Omental fat pad (tissue), 4 donors: ENCODE measurements around the gene STT3B. TPM values are rescaled to one million over a fixed set of nuclear protein-coding genes. Genes with fewer than 3 reads are reported as not detected.

Experiments used
- ATAC-seq: fragments of 150-250 bp; one replicate; pipeline ENCODE4 v1.9.1; 2016; ENCODE audit warnings: mild to moderate bottlenecking, moderate library complexity; ENCODE audit not compliant: low FRiP score
- DNase-seq: peaks from one replicate; pipeline ENCODE4 v3.0.0-alpha.2; 2019; ENCODE audit warnings: low spot score
- total RNA-seq, 4 donors: library from RNA; depleted of rRNA; stranded (reverse); fragments of >200 nt; gene quantifications; one replicate each; pipeline ENCODE4 v1.1.0, GENCODE V29; 2016
- TF ChIP-seq, protein P1 (sequence below), 3 donors: fragments of 450-650 bp; IDR thresholded peaks; one replicate each; pipeline ENCODE4 v1.5.1; 2016 to 2017; ENCODE audit warnings: antibody characterized with exemption in 3 of 3, mild to moderate bottlenecking in 3 of 3, moderate library complexity in 2 of 3

The STT3B gene
- 100 to 1,000 TPM in 2 of 4 donors, 10 to 100 TPM in 2; 74.4 to 126 (median 97.5) TPM for total RNA-seq

DNA sequence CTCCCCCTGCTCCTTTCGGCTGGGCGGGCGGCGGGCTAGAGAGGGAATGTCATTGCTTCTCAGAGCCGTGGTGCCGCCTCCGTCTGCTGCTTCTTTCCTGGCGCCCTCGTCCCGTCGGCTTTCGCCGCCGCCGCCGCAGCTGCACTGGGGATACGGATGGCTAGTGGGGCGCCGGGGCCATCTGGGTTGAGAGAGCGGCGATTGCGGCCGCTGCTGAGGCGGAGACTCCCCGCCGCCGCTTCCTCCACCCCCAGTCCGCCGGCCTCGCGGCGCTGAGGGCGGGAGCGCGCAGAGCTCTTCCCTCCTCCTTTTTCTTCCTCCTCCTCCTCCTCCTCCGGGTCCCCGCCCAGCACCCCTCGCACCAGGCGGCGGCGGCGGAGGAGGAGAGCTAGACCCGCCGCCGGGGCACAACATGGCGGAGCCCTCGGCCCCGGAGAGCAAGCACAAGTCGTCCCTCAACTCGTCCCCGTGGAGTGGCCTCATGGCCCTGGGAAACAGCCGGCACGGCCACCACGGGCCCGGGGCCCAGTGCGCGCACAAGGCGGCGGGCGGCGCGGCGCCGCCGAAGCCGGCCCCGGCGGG, at the start of gene STT3B:
Gene STT3B (plus strand): TSS at position 339 of the 582 bp plus-strand sequence. CDS start 74 bp downstream, at position 413.
- TF ChIP-seq, protein P1, sequence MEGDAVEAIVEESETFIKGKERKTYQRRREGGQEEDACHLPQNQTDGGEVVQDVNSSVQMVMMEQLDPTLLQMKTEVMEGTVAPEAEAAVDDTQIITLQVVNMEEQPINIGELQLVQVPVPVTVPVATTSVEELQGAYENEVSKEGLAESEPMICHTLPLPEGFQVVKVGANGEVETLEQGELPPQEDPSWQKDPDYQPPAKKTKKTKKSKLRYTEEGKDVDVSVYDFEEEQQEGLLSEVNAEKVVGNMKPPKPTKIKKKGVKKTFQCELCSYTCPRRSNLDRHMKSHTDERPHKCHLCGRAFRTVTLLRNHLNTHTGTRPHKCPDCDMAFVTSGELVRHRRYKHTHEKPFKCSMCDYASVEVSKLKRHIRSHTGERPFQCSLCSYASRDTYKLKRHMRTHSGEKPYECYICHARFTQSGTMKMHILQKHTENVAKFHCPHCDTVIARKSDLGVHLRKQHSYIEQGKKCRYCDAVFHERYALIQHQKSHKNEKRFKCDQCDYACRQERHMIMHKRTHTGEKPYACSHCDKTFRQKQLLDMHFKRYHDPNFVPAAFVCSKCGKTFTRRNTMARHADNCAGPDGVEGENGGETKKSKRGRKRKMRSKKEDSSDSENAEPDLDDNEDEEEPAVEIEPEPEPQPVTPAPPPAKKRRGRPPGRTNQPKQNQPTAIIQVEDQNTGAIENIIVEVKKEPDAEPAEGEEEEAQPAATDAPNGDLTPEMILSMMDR (IDR thresholded peaks at IDR 0.05), result no peak
- DNase-seq, result no peak
- peak; percentile 69 for ATAC-seq

DNA sequence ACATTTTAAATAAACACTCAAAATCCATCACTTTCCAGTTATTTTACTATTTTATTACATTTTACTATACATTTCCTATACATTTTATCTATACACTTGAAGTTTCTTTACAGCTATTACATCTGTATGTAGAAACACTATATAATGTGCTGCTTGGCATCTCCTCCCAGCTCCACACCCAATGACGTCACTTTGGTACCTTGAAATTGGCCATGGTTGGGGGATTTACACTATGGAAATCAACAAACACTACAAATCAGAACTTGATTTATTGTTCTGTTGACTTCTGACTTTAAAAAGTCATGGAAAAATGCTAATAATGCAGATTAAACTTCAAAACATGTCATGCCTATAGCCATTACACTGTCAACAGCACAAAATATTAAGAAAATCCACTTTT, 48.9 kb upstream of the STT3B start:
- TF ChIP-seq, protein P1 (IDR thresholded peaks at IDR 0.05), result no peak
- ATAC-seq, result no peak
- no peak for DNase-seq

GRCh38 chr3:31485196-31485595, 47.5 kb upstream of the STT3B start:
- TF ChIP-seq, protein P1 (IDR thresholded peaks at IDR 0.05), result no peak
- DNase-seq, result no peak
- no peak for ATAC-seq

DNA sequence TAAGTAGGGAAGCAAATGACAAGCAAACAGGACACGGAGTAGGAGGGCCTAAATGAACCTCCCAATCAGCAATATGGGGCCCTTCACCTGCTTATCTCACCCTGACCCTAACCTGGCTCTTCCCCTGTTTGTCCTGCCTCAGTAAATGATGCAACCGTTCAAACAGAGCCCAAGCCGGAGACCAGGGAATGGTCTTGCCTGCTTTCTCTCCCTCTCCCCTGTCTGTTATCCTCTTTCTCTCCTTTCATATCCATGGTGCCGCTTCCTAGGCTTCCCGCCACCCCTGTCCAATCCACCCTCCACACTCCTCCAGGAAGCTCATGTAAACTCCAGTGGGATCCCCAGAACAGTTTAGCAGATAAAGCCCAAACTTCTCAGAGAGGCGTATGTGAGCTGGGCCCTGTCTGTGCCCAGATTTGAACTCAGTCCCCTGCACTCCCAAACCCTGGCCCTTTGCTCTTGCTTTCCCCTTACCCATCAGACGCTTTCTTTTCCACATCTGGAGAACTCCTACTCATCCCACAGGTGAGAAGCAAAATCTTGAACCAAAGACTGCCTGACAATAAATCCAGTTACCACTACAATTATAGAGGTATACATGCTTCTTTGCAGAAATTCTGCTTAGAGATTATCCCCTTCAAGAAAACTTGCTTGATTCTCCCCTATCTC, 45.7 kb upstream of the STT3B start:
- TF ChIP-seq, protein P1 (IDR thresholded peaks at IDR 0.05), result no peak
- DNase-seq, result no peak
- no peak for ATAC-seq

- TF ChIP-seq, protein P1 (IDR thresholded peaks at IDR 0.05), result no peak
- DNase-seq (no peak), ATAC-seq (no peak)
Observed at GRCh38 chr3:31488475-31489017, 44.2 kb upstream of the STT3B start.

GRCh38 chr3:31490502-31490901, 42.2 kb upstream of the STT3B start:
- ATAC-seq (no peak), DNase-seq (no peak)
- TF ChIP-seq, protein P1 (IDR thresholded peaks at IDR 0.05), result no peak

DNA sequence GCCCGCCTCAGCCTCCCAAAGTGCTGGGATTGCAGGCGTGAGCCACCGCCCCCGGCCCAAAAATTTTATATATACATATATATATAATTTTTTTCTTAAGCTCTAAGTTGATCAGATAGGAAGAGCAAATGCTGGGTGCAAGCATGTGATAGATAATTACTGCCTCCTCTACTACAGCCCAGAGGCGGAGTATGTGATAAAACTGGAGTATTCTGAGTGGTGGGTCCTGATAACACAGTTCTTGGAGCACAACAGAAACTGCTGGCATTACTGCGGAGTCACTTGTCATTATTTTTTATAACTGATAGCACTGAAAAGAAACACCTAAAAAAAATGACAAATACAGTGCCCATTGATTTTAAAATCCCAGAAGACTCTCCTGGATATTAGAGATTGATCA, 41.1 kb upstream of the STT3B start:
- DNase-seq, result no peak
- TF ChIP-seq, protein P1 (IDR thresholded peaks at IDR 0.05), result no peak
- ATAC-seq, result no peak
